GM12873 (cell line): ENCODE data around the gene HSD17B12.

Experiments used
- TF ChIP-seq, protein P1 (sequence below): IDR thresholded peaks from 2 replicates; pipeline ENCODE4 v1.5.1; 2012; ENCODE audit warnings: low read depth, mild to moderate bottlenecking, moderate library complexity, low read length, control low read depth; ENCODE audit not compliant: insufficient read depth; ENCODE audit errors: missing control alignments

Gene HSD17B12

DNA sequence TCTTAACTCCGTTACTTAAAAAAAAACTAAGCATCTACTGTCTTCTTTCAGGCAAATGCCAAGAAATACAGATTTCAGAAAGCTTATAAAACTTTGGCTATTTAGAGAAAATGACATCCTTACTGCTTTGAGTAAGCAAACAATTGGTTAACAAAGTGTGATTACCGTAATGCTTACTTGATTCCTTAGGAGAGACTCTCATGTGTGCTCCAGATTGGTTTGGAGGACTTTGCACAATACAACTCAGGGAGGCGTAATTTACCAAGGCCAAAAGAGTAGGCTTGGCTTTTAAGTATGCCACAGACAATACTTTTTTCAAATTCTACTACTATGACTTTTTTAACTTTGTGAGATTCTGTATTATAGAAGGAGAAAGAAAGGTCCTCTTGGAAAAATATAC, 123.2 kb downstream of the HSD17B12 start:
- TF ChIP-seq, protein P1, sequence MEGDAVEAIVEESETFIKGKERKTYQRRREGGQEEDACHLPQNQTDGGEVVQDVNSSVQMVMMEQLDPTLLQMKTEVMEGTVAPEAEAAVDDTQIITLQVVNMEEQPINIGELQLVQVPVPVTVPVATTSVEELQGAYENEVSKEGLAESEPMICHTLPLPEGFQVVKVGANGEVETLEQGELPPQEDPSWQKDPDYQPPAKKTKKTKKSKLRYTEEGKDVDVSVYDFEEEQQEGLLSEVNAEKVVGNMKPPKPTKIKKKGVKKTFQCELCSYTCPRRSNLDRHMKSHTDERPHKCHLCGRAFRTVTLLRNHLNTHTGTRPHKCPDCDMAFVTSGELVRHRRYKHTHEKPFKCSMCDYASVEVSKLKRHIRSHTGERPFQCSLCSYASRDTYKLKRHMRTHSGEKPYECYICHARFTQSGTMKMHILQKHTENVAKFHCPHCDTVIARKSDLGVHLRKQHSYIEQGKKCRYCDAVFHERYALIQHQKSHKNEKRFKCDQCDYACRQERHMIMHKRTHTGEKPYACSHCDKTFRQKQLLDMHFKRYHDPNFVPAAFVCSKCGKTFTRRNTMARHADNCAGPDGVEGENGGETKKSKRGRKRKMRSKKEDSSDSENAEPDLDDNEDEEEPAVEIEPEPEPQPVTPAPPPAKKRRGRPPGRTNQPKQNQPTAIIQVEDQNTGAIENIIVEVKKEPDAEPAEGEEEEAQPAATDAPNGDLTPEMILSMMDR = no peak

DNA sequence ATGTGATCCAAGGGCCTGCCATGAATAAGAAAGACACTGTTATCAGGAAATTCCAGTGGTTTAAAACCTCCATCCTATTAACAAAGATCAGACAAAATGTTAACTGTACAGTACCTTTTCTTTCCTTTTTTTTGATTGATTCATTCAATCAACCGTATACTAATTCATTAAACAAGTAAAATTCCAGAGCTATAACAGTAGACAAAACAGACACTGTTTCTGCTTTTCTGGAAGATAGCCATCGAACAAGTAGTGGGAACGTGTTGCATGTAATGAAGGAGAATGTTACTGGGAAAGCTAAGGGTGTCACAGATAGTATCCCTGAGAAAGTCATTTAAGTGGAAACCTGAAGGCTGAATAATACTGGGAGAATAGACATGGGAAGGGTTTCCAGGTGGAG, 126.4 kb downstream of the HSD17B12 start:
- TF ChIP-seq, protein P1 = no peak

DNA sequence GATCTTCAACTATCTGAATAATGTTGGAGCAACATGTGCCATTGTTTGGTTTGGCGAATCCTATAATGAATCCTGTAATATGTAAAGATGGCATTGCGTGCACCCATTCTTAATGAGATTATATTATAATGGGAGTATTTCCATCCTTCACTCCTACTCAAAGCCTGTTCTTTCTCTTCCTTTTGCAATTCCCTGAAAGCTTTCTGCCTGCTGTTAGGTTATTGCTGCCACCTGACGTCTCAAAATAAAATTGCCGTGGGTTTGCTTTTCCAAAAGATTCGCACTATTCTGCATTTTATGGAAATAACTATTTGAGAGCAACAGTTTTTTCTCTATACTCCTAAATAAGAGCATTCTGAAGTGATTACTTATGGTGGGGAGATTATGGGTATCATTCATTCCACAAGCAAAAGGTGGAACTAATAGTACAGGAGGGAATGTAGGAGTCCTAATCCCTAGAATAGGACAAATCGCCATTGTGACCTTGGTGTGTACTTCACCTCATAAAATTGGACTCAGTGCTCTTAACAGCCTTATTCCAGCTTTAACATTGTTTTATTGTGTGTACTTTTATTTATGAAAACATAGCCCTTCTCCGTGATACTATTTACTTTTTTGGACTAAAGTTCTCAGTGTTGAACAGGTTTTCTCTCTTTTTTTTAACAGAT, 130.5 kb downstream of the HSD17B12 start:
- TF ChIP-seq, protein P1 = no peak

DNA sequence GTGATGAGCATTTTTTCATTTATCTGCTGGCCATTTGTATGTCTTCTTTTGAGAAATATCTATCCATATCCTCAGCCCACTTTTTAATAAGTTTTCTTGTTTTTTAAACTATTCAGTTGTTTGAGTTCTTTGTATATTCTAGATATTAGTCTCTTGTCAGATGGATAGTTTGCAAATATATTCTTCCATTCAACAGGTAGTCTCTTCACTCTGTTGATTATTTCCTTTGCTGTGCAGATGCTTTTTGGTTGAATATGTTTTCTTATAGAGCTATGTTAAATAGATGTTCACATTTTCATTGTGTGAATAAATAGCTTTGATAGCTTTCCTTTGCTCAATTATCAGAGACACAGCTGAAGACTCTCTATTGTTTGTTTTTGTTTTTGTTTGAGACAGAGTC, 131.9 kb downstream of the HSD17B12 start:
- TF ChIP-seq, protein P1 = no peak

DNA sequence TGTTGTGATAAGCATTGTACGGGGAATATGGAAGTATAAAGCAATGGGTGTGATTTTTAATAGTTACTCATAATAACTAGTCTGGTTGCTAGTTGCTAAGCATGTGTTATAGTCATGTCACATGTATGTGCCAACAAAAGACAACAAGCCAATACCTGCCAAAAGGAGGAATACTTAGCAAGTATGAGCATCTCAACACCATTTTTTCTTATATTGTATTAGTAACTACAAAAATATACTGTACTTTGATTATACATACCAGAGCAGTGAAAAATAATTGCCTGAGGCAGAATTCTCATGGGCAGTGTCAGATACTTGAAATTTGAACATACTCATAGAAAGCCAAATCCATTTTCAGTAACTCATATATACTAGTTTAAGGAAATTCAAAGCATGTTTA, 137.7 kb downstream of the HSD17B12 start:
- TF ChIP-seq, protein P1 = no peak

DNA sequence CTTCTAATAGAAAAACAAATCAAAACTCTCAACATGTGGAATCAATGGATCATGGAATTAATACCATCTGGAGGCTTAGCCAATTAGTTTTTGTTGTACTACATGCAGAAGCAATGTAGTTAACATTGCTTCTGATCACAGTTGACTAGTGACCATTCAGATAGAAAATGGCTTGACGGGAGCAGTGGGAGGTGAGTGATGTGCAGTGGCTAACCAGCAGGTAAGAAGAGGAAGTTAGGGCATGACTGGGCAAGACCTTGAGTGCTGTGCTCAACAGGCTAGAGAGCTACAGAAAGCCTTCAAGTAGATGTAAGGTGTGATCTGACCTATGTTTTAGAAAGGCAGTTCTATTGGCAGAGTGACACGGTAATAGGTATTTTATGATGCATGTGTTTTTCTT, 139.4 kb downstream of the HSD17B12 start:
- TF ChIP-seq, protein P1 = no peak

DNA sequence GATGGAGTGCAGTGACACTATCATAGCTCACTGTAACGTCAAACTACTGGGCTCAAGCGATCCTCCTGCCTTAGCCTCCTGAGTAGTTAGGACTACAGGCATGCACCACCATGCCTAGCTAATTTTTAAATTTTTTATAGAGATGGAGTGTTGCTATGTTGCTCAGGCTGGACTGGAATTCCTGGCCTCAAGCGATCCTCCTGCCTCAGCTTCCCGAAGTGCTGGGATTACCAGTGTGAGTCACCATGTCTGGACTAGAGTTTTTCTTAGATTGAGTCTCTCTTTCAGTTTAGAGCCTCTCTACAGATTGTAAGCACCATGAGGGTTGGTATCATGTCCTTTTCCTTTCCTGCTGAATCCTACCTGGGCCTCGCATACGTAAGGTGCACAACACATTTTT, 142.8 kb downstream of the HSD17B12 start:
- TF ChIP-seq, protein P1 = no peak
